ENCODE measurements around the gene DDT.
"Not testable (repeated sequence)": the region's sequence is repeated elsewhere in the genome, so short reads cannot be mapped to it uniquely, and the experiment has no call there.

The DDT gene

DNA sequence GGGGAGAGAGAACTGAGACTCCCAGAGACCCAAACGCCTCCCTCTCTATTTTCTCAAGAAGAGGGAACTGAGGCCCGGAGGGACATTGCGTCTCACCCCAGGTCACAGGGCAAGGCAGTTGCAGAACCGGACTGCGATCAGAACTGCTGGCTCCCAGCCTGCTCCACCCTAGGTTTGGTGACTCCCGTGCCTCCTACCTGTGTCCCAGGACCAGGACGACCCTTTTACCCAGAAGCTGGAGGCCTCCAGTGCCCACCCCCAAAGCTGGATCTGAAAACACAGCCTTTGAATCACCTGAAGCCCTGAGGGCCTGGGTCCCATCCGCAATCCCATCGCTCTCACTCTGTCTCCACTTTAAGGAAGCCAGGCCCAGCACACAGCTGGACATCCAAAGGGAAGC lies 29.6 kb upstream of the DDT start:
- DNase-seq (ENCODE audit: low read depth), result no peak
- no peak overlapping the region for H3K4me3 ChIP-seq (ENCODE audit: low read depth, low read length)
- in situ Hi-C loops (cut with HindIII; ENCODE audit: low sequenced_read_pairs), result no loop called here
- TF ChIP-seq, protein P1, sequence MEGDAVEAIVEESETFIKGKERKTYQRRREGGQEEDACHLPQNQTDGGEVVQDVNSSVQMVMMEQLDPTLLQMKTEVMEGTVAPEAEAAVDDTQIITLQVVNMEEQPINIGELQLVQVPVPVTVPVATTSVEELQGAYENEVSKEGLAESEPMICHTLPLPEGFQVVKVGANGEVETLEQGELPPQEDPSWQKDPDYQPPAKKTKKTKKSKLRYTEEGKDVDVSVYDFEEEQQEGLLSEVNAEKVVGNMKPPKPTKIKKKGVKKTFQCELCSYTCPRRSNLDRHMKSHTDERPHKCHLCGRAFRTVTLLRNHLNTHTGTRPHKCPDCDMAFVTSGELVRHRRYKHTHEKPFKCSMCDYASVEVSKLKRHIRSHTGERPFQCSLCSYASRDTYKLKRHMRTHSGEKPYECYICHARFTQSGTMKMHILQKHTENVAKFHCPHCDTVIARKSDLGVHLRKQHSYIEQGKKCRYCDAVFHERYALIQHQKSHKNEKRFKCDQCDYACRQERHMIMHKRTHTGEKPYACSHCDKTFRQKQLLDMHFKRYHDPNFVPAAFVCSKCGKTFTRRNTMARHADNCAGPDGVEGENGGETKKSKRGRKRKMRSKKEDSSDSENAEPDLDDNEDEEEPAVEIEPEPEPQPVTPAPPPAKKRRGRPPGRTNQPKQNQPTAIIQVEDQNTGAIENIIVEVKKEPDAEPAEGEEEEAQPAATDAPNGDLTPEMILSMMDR (IDR thresholded peaks at IDR 0.05; ENCODE audit: low read depth, low read length, missing control alignments), result no peak

DNA sequence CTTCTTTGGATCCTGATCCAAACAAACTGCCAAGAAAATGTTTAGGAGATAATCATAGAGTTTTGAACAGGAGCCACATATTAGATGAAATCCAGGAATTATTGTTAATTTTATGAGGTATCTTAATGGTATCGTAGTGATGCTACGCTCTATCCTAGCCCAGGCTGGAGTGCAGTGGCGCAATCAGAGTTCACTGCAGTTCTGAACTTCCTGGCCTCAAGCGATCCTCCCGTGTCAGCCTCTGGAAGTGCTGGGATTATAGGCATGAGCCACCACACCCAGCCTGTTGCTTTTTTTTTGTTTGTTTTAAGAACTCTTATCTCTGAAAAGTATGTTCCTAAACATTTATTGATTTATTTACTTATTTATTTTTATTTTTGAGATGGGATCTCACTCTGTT lies 28.6 kb upstream of the DDT start:
- TF ChIP-seq, protein P1 (IDR thresholded peaks at IDR 0.05; ENCODE audit: low read depth, low read length, missing control alignments), result no peak
- no peak overlapping the region for H3K4me3 ChIP-seq (ENCODE audit: low read depth, low read length)
- DNase-seq (ENCODE audit: low read depth), result no peak
- in situ Hi-C loops (cut with HindIII; ENCODE audit: low sequenced_read_pairs), result no loop called here

DNA sequence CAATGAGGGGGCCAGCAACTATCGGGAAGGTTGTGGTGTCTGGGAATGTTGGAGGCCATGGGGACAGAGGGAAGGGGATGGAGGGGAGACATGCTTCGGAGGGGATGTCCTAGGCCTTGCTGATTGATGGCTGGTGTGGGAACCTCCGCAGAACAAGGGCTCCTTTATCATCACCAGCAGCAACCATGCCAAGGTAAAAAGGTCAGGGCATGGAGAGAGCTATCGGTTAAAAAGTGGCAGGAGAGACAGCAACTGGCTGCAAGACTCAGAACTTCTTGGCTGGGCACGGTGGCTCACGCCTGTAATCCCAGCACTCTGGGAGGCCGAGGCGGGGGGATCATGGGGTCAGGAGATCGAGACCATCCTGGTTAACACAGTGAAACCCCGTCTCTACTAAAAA lies 28.0 kb upstream of the DDT start:
- TF ChIP-seq, protein P1 (IDR thresholded peaks at IDR 0.05; ENCODE audit: low read depth, low read length, missing control alignments), result no peak
- DNase-seq (ENCODE audit: low read depth), result no peak
- no peak overlapping the region for H3K4me3 ChIP-seq (ENCODE audit: low read depth, low read length)
- in situ Hi-C loops (cut with HindIII; ENCODE audit: low sequenced_read_pairs), result no loop called here

DNA sequence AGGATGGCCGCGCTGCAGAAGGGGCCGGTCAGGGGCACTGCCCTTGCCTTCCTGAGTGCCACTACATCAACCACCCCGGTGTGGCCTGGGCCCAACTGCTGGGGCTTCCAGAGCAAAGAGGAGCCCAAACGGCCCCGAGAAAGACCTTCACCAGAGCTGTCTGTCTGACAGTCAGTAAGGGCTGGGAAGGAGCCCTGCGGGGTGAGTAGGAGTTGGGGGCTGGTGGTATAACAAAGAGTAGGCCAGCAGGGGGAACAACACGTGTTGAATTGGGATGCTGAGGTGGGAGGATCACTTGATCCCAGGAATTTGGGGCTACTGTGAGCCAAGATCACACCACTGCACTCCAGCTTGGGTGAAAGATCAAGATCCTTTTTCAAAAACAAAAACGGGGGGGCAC lies 27.1 kb upstream of the DDT start:
- in situ Hi-C loops (cut with HindIII; ENCODE audit: low sequenced_read_pairs), result no loop called here
- DNase-seq (ENCODE audit: low read depth), result no peak
- H3K4me3 ChIP-seq (ENCODE audit: low read depth, low read length), result no peak overlapping the region
- TF ChIP-seq, protein P1 (IDR thresholded peaks at IDR 0.05; ENCODE audit: low read depth, low read length, missing control alignments), result no peak

DNA sequence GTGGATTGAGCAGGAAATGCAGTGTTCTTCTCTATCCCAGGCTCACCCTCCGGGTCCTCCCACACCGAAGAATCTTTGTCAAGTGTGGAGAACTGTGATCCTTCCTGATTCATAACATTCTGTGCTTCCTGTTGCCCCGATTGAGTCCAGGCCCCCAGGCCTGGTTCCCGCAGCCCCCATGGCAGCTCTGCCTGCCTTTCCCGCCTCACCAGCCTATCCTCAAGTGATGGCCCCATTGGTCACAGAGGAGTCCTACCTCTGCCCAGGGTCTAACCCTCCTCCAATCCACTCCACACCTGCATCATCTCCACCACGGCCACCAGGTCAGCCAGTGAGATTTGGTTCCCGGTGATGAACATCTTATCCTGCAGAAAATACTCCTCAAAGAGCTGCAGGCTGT lies 25.5 kb upstream of the DDT start:
- DNase-seq (ENCODE audit: low read depth); in situ Hi-C loops (cut with HindIII; ENCODE audit: low sequenced_read_pairs); H3K4me3 ChIP-seq (ENCODE audit: low read depth, low read length): not testable (repeated sequence)

DNA sequence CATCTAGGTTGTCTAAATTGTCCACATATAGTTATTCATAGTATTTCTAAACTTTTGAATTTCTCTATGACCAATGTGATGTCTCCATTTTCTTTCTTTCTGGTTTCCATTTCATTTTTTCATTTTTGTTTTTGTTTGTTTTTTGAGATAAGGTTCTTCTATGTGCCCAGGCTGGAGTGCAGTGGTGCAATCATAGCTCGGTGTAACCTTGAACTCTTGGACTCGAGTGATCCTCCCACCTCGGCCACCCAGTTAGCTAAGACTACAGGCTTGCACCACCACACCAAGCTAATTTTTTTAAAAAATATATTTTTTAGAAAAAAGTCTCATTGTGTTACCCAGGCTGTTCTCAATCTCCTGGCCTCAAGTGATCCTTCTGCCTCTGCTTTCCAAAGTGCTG lies 22.9 kb upstream of the DDT start:
- TF ChIP-seq, protein P1 (IDR thresholded peaks at IDR 0.05; ENCODE audit: low read depth, low read length, missing control alignments), result no peak
- no peak for DNase-seq (ENCODE audit: low read depth)
- in situ Hi-C loops (cut with HindIII; ENCODE audit: low sequenced_read_pairs), result no loop called here
- H3K4me3 ChIP-seq (ENCODE audit: low read depth, low read length), result no peak overlapping the region

DNA sequence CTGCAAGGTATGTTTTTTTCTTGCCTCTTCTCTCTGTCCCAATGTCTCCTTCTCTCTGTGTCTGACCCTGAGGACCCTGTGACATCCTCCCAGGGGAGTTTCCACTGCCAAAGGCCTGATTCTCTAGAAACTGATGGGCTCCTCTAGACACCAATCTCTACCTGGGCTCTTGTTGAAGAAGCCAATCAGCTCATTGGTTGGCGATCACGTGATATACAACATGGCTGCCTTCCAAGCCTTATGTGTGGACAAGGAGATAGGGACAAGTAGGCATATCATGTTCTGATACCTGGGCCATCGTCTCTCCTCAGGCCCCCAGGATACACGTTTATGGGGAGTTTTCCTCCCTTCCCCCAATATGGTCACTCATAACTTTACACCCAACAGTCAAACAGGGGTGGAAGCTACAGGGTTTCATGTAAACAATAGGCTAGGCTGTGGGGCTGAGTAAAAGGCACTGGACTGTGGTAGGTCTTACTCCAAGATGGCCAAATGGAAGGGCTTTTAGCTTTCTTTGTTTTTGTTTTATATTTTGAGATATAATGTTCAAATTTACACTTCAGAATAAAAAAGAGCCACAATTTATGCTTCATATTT lies 19.4 kb upstream of the DDT start:
- H3K4me3 ChIP-seq (ENCODE audit: low read depth, low read length); in situ Hi-C loops (cut with HindIII; ENCODE audit: low sequenced_read_pairs); DNase-seq (ENCODE audit: low read depth): not testable (repeated sequence)

DNA sequence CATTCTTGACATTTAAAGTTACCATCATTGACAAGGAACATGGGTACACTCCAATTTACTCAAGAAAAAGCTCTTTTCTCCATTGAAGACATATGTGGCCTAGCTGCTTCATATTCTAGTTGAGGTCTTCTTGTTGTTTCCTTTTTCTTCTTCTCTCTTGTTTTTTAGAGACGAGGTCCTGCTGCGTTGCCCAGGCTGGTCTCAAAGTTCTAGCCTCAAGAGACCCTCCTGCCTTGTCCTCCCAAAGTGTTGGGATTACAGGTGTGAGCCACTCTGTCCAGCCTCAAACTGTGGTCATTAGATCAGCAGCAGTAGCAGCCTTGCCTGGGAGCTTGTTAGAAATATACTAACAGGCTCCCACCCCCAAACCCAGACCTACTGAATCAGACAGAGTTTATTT lies 18.8 kb upstream of the DDT start:
- H3K4me3 ChIP-seq (ENCODE audit: low read depth, low read length); in situ Hi-C loops (cut with HindIII; ENCODE audit: low sequenced_read_pairs); DNase-seq (ENCODE audit: low read depth): not testable (repeated sequence)

DNA sequence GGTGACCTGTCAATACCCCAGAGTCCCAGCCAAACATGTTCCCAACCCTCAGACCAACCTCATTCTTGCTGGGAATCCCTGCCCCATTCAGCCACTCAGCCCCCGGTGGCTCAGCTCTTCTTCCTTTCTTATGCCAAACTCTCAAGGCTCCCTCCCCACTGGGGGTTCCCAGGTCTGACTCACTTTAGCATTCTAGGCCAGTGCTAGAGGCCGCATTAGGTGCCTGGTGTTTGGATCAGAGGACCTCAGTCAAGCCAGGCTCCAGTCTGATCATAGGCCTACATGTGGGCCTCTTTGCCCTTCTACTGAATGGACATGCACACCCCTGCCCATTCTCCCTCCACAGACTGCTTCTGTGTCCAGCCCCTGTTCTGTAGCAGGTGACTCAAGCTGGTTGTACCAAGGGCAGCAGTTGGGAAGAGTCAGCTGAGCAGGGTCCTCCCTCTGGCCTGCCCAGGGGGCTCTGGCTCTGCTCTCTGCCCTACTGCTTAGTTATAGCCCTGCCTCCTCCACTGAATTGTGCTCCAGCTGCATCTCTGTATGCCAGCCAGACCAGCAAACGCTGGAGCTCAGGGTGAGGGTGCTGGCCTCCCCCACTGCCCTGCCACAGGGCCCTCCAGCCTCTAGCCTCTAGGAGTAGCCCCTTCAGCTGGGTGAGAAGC lies 15.5 kb upstream of the DDT start:
- DNase-seq (ENCODE audit: low read depth); in situ Hi-C loops (cut with HindIII; ENCODE audit: low sequenced_read_pairs); H3K4me3 ChIP-seq (ENCODE audit: low read depth, low read length): not testable (repeated sequence)

DNA sequence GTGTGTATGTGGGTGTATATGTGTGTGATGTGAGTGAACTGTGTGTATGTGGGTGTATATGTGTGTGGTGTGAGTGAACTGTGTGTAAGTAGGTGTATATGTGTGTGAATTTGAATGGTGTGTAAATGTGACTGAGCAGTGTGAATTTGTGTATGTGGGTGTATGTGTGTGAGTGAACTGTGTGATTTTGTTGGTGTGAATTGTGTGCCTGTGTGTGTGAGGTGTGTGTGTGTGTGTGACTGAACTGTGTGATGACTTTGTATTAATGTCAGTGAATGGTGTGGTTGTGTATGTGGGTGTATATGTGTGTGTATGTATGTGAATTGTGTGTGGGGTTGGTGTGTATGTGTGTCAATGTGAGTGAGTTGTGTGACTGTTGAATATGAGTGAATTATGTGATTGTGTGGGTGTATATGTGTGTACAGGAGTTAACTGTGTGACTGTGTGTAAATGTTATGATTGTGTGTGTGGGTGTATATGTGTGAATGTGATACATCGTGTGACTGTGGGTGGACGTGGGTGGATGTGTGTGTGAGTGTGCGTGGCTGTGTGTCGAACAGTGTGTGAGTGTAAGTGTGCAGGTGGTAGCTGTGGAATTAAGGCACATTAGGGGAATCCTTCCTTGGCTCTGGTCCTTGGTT lies 12.4 kb upstream of the DDT start:
- in situ Hi-C loops (cut with HindIII; ENCODE audit: low sequenced_read_pairs); DNase-seq (ENCODE audit: low read depth); H3K4me3 ChIP-seq (ENCODE audit: low read depth, low read length): not testable (repeated sequence)

DNA sequence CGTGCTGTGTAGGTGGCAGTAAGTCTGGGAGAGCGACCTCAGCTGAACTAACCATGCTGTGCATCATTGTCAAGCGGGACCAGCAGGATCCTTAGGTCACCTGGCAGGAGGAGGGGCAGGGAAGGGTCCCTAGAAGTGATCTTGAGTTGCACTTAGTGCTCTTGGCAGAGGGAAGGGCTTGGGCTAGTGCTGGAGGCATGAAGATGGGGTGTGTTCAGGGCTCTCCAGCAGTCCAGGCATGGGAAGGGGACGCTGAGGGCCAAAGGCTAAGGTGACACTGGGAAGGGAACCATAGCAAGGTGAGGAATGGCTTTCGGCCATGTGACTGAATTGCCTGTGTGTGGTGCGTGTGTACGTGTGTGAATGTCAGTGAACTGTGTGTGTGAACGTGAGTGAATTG lies 11.8 kb upstream of the DDT start:
- H3K4me3 ChIP-seq (ENCODE audit: low read depth, low read length); DNase-seq (ENCODE audit: low read depth); in situ Hi-C loops (cut with HindIII; ENCODE audit: low sequenced_read_pairs): not testable (repeated sequence)

Measured in astrocyte of the cerebellum (primary cell).